ENCODE results near the gene PRKAG1.

Gene PRKAG1

GRCh38 chr12:49055978-49056754, 37.6 kb upstream of the PRKAG1 start:
- H3K4me3 ChIP-seq (ENCODE audit: low read length) = no peak overlapping the region
- peaks cover 23% of the 10 kb centered on the region for H4K20me1 ChIP-seq (ENCODE audit: insufficient read depth, low read length)
- no peak overlapping the region for H2AFZ ChIP-seq (ENCODE audit: low read length)
- H3K9me3 ChIP-seq (replicated peaks; ENCODE audit: insufficient read depth, low read length) = no peaks in the 10 kb centered on the region
- H3K4me2 ChIP-seq (ENCODE audit: low read depth, low read length) = peak overlapping the region; percentile 93; the same call in 1 of the 2 replicates
- peak; percentile 54 for DNase-seq
- no peaks in the 10 kb centered on the region for H3K27me3 ChIP-seq (replicated peaks; ENCODE audit: insufficient read depth, low read length)
- peaks cover 14% of the 10 kb centered on the region; the same call in 1 of the 2 replicates for H3K36me3 ChIP-seq (replicated peaks; ENCODE audit: insufficient read depth, low read length)
- H3K9me2 ChIP-seq (replicated peaks; ENCODE audit: insufficient read depth, low read length) = no peaks in the 10 kb centered on the region
- H3K79me2 ChIP-seq (ENCODE audit: low read length) = peaks cover 77% of the 10 kb centered on the region
- no peaks in the 10 kb centered on the region for H3F3A ChIP-seq (ENCODE audit: insufficient read depth, low read length)
- H3K4me1 ChIP-seq (ENCODE audit: low read length) = peaks cover 24% of the 10 kb centered on the region
- H3K9ac ChIP-seq (ENCODE audit: low read length) = no peak overlapping the region
- TF ChIP-seq CTCF (IDR thresholded peaks at IDR 0.05; ENCODE audit: low read length) (no peak), EZH2phosphoT487 (IDR thresholded peaks at IDR 0.05; ENCODE audit: low read length) (no peak), EZH2 (optimal IDR thresholded peaks at IDR 0.05; ENCODE audit: low read depth, low read length) (no peak)
- H3K27ac ChIP-seq (ENCODE audit: low read length) = no peak overlapping the region

- DNase-seq = no peak
- no peak overlapping the region for H3K4me3 ChIP-seq (ENCODE audit: low read length)
- no peaks in the 10 kb centered on the region for H3F3A ChIP-seq (ENCODE audit: insufficient read depth, low read length)
- TF ChIP-seq EZH2phosphoT487 (IDR thresholded peaks at IDR 0.05; ENCODE audit: low read length) (no peak), EZH2 (optimal IDR thresholded peaks at IDR 0.05; ENCODE audit: low read depth, low read length) (no peak), CTCF (IDR thresholded peaks at IDR 0.05; ENCODE audit: low read length) (no peak)
- H2AFZ ChIP-seq (ENCODE audit: low read length) = no peak overlapping the region
- no peaks in the 10 kb centered on the region for H3K9me3 ChIP-seq (replicated peaks; ENCODE audit: insufficient read depth, low read length)
- H3K36me3 ChIP-seq (replicated peaks; ENCODE audit: insufficient read depth, low read length) = peaks cover 14% of the 10 kb centered on the region; the same call in 1 of the 2 replicates
- no peak overlapping the region for H3K9ac ChIP-seq (ENCODE audit: low read length)
- H3K27ac ChIP-seq (ENCODE audit: low read length) = no peak overlapping the region
- H3K9me2 ChIP-seq (replicated peaks; ENCODE audit: insufficient read depth, low read length) = no peaks in the 10 kb centered on the region
- peaks cover 23% of the 10 kb centered on the region for H4K20me1 ChIP-seq (ENCODE audit: insufficient read depth, low read length)
- peaks cover 72% of the 10 kb centered on the region for H3K79me2 ChIP-seq (ENCODE audit: low read length)
- no peak overlapping the region for H3K4me2 ChIP-seq (ENCODE audit: low read depth, low read length)
- H3K27me3 ChIP-seq (replicated peaks; ENCODE audit: insufficient read depth, low read length) = no peaks in the 10 kb centered on the region
- H3K4me1 ChIP-seq (ENCODE audit: low read length) = peaks cover 24% of the 10 kb centered on the region
Observed at GRCh38 chr12:49055092-49055491, 36.5 kb upstream of the PRKAG1 start.

- TF ChIP-seq CTCF (IDR thresholded peaks at IDR 0.05; ENCODE audit: low read length) (no peak), EZH2 (optimal IDR thresholded peaks at IDR 0.05; ENCODE audit: low read depth, low read length) (no peak), EZH2phosphoT487 (IDR thresholded peaks at IDR 0.05; ENCODE audit: low read length) (no peak)
- no peak overlapping the region for H3K27ac ChIP-seq (ENCODE audit: low read length)
- no peak for DNase-seq
- H3K27me3 ChIP-seq (replicated peaks; ENCODE audit: insufficient read depth, low read length) = no peaks in the 10 kb centered on the region
- peaks cover 14% of the 10 kb centered on the region; the same call in 1 of the 2 replicates for H3K36me3 ChIP-seq (replicated peaks; ENCODE audit: insufficient read depth, low read length)
- H3K4me2 ChIP-seq (ENCODE audit: low read depth, low read length) = no peak overlapping the region
- H4K20me1 ChIP-seq (ENCODE audit: insufficient read depth, low read length) = peaks cover 23% of the 10 kb centered on the region
- no peaks in the 10 kb centered on the region for H3K9me3 ChIP-seq (replicated peaks; ENCODE audit: insufficient read depth, low read length)
- H3K4me1 ChIP-seq (ENCODE audit: low read length) = peaks cover 24% of the 10 kb centered on the region
- peaks cover 67% of the 10 kb centered on the region for H3K79me2 ChIP-seq (ENCODE audit: low read length)
- no peak overlapping the region for H3K4me3 ChIP-seq (ENCODE audit: low read length)
- no peak overlapping the region for H3K9ac ChIP-seq (ENCODE audit: low read length)
- no peaks in the 10 kb centered on the region for H3K9me2 ChIP-seq (replicated peaks; ENCODE audit: insufficient read depth, low read length)
- no peaks in the 10 kb centered on the region for H3F3A ChIP-seq (ENCODE audit: insufficient read depth, low read length)
- H2AFZ ChIP-seq (ENCODE audit: low read length) = no peak overlapping the region
Observed at GRCh38 chr12:49054524-49054923, 35.9 kb upstream of the PRKAG1 start.
